HL-60 (cell line): ENCODE measurements around the gene DNAJC27.

ENCODE experiments used
- GABPA ChIP-seq: IDR thresholded peaks from 2 replicates; pipeline ENCODE4 v1.6.1; 2012; ENCODE audit warnings: low read depth
- POLR2AphosphoS5 ChIP-seq: IDR thresholded peaks from 2 replicates; pipeline ENCODE4 v1.6.1; 2012; ENCODE audit warnings: low read depth
- REST ChIP-seq: IDR thresholded peaks from 2 replicates; pipeline ENCODE4 v1.6.1; 2012; ENCODE audit warnings: low read depth; ENCODE audit not compliant: insufficient replicate concordance
- SPI1 ChIP-seq: IDR thresholded peaks from 2 replicates; pipeline ENCODE4 v1.6.1; 2012; ENCODE audit warnings: low read depth, mild to moderate bottlenecking, borderline replicate concordance
- TF ChIP-seq, protein P1 (sequence below): IDR thresholded peaks from one replicate; pipeline ENCODE4 v1.5.1; 2011; ENCODE audit warnings: low read length, control low read depth, inconsistent platforms; ENCODE audit not compliant: insufficient read depth

DNA sequence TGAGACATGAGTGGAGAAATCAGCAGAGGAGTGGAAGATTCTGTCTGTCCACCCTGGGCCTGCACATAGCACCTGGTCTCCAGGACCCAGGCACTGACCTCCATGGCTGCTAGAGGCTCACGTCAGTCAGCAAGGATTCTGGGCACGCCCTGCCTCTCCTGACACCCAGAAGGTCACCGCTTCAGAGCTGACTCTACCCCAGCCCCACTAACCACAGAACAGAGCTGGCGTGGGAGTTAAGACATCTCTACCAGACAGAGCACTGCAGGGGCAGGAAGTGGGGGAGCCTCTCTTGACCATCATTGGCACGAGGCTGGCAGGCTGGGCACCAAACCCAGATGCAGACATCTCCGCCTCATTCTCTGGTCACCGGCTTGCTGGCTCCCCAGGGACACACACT lies 54.7 kb downstream of the DNAJC27 start:
- TF ChIP-seq, protein P1, sequence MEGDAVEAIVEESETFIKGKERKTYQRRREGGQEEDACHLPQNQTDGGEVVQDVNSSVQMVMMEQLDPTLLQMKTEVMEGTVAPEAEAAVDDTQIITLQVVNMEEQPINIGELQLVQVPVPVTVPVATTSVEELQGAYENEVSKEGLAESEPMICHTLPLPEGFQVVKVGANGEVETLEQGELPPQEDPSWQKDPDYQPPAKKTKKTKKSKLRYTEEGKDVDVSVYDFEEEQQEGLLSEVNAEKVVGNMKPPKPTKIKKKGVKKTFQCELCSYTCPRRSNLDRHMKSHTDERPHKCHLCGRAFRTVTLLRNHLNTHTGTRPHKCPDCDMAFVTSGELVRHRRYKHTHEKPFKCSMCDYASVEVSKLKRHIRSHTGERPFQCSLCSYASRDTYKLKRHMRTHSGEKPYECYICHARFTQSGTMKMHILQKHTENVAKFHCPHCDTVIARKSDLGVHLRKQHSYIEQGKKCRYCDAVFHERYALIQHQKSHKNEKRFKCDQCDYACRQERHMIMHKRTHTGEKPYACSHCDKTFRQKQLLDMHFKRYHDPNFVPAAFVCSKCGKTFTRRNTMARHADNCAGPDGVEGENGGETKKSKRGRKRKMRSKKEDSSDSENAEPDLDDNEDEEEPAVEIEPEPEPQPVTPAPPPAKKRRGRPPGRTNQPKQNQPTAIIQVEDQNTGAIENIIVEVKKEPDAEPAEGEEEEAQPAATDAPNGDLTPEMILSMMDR, result no peak
- TF ChIP-seq POLR2AphosphoS5 (no peak), GABPA (no peak), REST (no peak), SPI1 (no peak)
